Measurements from ENCODE around the gene IPPK. TPM values are rescaled to one million over a fixed set of nuclear protein-coding genes. Genes with fewer than 3 reads are reported as not detected.
A peak's percentile ranks its signal among the peaks of the same experiment; 100 is the strongest.

Gene IPPK
- total RNA-seq, 4 donors from 2014 or later: 41.8 to 86.9 (median 46.1) TPM

GRCh38 chr9:92650839-92651621, 18.9 kb downstream of the IPPK start:
- intact Hi-C loops (cut with DNase I): no loop called here
- peaks cover 24 to 50% (median 39%) of the 10 kb centered on the region in 3 donors for H3K4me1 ChIP-seq

GRCh38 chr9:92650296-92650695, 19.6 kb downstream of the IPPK start:
- H3K9me3 ChIP-seq: no peaks in the 10 kb centered on the region
- no peaks in the 10 kb centered on the region for H3K27me3 ChIP-seq
- intact Hi-C loops (cut with DNase I): no loop called here
- peaks cover 16 to 43% (median 32%) of the 10 kb centered on the region in 3 donors for H3K4me1 ChIP-seq
- H3K27ac ChIP-seq: peak overlapping the region; percentile 47 to 93 (median 64)
- DNase-seq: no peak
- WGBS, 2 donors: 96 to 99% methylated on average over 6 of the region's 6 CpGs
- peaks cover 25 to 100% (median 33%) of the 10 kb centered on the region in 3 donors for H3K36me3 ChIP-seq
- TF ChIP-seq CTCF (IDR thresholded peaks at IDR 0.05) (no peak), POLR2A (IDR thresholded peaks at IDR 0.05) (no peak)
- no peak overlapping the region for H3K4me3 ChIP-seq

More at GRCh38 chr9:92650839-92651621, 18.9 kb downstream of the IPPK start:
- Histone ChIP-seq H3K9me3 (no peaks in the 10 kb centered on the region), H3K36me3 (peaks cover 26 to 100% (median 29%) of the 10 kb centered on the region in 3 donors), H3K4me3 (no peak overlapping the region), H3K27me3 (no peaks in the 10 kb centered on the region), H3K27ac (peak overlapping the region; percentile 47 to 93 (median 64))
- 38 to 62% methylated on average over 6 to 9 of the region's 10 CpGs for WGBS, 2 donors
- DNase-seq: no peak
- no peak for TF ChIP-seq POLR2A (IDR thresholded peaks at IDR 0.05)
- no peak for TF ChIP-seq CTCF (IDR thresholded peaks at IDR 0.05)

GRCh38 chr9:92649007-92649406, 20.9 kb downstream of the IPPK start:
- 94 to 100% methylated on average over 3 to 5 of the region's 5 CpGs for WGBS, 2 donors
- no peaks in the 10 kb centered on the region for H3K27me3 ChIP-seq
- H3K9me3 ChIP-seq: no peaks in the 10 kb centered on the region
- H3K27ac ChIP-seq: no peak overlapping the region
- no peak for DNase-seq
- peaks cover 23 to 100% (median 45%) of the 10 kb centered on the region in 3 donors for H3K36me3 ChIP-seq
- intact Hi-C loops (cut with DNase I): no loop called here
- TF ChIP-seq POLR2A (IDR thresholded peaks at IDR 0.05) (no peak), CTCF (IDR thresholded peaks at IDR 0.05) (no peak)
- H3K4me3 ChIP-seq: no peak overlapping the region
- H3K4me1 ChIP-seq: peaks cover 3 to 35% (median 22%) of the 10 kb centered on the region in 3 donors

GRCh38 chr9:92648474-92648971, 21.4 kb downstream of the IPPK start:
- Histone ChIP-seq H3K36me3 (peaks cover 23 to 100% (median 50%) of the 10 kb centered on the region in 3 donors), H3K9me3 (no peaks in the 10 kb centered on the region), H3K27me3 (no peaks in the 10 kb centered on the region), H3K4me3 (no peak overlapping the region), H3K4me1 (peaks cover 0 to 35% (median 17%) of the 10 kb centered on the region in 3 donors), H3K27ac (no peak overlapping the region)
- 83 to 89% methylated on average over 1 of the region's 6 CpGs for WGBS, 2 donors
- TF ChIP-seq POLR2A (IDR thresholded peaks at IDR 0.05): no peak
- no peak for TF ChIP-seq CTCF (IDR thresholded peaks at IDR 0.05)
- intact Hi-C loops (cut with DNase I): no loop called here
- DNase-seq: no peak
